ENCODE data around the gene ATP5F1C. TPM values are rescaled to one million over a fixed set of nuclear protein-coding genes. Genes with fewer than 3 reads are reported as not detected.

The ATP5F1C gene
- total and polyA plus RNA-seq, 10 of the 15 experiments (the other 5 are each of a cell fraction or from before 2014, with no cell fraction given) = 307 to 978 (median 454) TPM

DNA sequence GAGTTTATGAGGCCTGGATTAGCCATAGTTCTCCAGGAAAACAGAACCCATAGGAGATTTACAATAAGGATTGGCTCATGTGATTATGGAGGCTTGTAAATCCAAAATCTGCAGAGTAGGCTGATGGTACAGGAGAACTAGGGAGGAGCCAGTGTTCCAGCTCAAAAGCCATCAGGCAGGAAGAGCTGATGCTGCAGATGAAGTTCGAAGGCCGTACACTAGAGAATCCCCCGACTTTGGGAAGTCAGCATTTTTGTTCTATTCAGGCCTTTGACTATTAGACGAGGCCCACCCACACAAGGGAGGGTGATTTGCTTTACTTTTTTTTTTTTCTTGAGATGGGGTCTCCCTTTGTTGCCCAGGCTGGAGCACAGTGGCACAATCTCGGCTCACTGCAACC is 37.8 kb upstream of the ATP5F1C start (continued):
- TF ChIP-seq SPI1 (IDR thresholded peaks at IDR 0.05; ENCODE audit: borderline replicate concordance, insufficient read depth, low read depth, low read length) (no peak), TCF3 (IDR thresholded peaks at IDR 0.05; ENCODE audit: borderline replicate concordance, insufficient read depth, low read depth, low read length) (no peak), BHLHE40 (IDR thresholded peaks at IDR 0.05; ENCODE audit: borderline replicate concordance in 1 of 2, low read depth in 2 of 2, low read length in 1 of 2) (no peak), JUND (IDR thresholded peaks at IDR 0.05; ENCODE audit: low read depth, low read length) (no peak)
- TF ChIP-seq, protein P1, sequence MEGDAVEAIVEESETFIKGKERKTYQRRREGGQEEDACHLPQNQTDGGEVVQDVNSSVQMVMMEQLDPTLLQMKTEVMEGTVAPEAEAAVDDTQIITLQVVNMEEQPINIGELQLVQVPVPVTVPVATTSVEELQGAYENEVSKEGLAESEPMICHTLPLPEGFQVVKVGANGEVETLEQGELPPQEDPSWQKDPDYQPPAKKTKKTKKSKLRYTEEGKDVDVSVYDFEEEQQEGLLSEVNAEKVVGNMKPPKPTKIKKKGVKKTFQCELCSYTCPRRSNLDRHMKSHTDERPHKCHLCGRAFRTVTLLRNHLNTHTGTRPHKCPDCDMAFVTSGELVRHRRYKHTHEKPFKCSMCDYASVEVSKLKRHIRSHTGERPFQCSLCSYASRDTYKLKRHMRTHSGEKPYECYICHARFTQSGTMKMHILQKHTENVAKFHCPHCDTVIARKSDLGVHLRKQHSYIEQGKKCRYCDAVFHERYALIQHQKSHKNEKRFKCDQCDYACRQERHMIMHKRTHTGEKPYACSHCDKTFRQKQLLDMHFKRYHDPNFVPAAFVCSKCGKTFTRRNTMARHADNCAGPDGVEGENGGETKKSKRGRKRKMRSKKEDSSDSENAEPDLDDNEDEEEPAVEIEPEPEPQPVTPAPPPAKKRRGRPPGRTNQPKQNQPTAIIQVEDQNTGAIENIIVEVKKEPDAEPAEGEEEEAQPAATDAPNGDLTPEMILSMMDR (IDR thresholded peaks at IDR 0.05 in 2 of 3, conservative IDR thresholded peaks at IDR 0.05 in 1 of 3; ENCODE audit: control insufficient read depth in 2 of 3, extremely low read depth in 1 of 3, insufficient read depth in 1 of 3, low read depth in 3 of 3, low read length in 3 of 3) = no peak

DNA sequence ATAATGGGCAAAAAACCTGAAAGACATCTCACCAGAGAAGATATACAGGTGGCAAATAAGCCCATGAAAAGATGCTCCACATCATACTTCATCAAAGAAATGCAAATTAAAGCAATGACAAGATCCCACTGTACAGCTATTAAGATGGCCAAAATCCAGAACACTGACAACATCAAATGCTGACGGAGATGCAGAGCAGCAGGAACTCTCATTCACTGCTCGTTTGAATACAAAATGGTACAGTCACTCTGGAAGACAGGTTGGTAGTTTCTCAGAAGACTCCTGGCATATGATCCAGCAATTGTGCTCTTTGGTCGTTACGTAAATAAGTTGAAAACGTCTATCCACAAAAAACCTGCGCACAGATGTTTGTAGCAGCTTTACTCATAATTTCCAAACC is 35.7 kb upstream of the ATP5F1C start:
- ATAC-seq (no peak), DNase-seq (ENCODE audit: low read depth, low spot score) (no peak), FAIRE-seq (no peak)
- ChIA-PET POLR2A (interaction anchor here (0.5 kb wide), 1 partner anchor 1964 kb away, joined by 3 read pairs; no protein-coding TSS in a partner anchor), RAD21 (ENCODE audit: unreplicated experiment) (no interaction called here), CTCF (interaction anchor here (1.0 to 1.3 kb wide), 2 partner anchors 10 to 66 kb away, joined by 3 read pairs; no protein-coding TSS in a partner anchor), SMC1A (ENCODE audit: uncharacterized antibody, unreplicated experiment) (interaction anchor here (1.4 kb wide), 1 partner anchor 227 kb away, joined by 3 read pairs; no protein-coding TSS in a partner anchor)
- no peaks in the 10 kb centered on the region for H4K20me1 ChIP-seq (ENCODE audit: control insufficient read depth, insufficient read depth)
- no peaks in the 10 kb centered on the region for H3K27me3 ChIP-seq (replicated peaks in 1 of 2; ENCODE audit: control insufficient read depth in 2 of 2, insufficient read depth in 2 of 2, low read length in 1 of 2)
- no peak overlapping the region for H3K4me3 ChIP-seq
- H3K27ac ChIP-seq (ENCODE audit: control insufficient read depth, insufficient read depth) = no peak overlapping the region
- WGBS (ENCODE audit: insufficient coverage, insufficient replicate concordance, low lambda C conversion rate, missing lambda C conversion rate) = 98% methylated on average over 6 of the region's 6 CpGs
- H3K36me3 ChIP-seq (ENCODE audit: control insufficient read depth in 2 of 2, insufficient read depth in 2 of 2, low read length in 1 of 2) = peaks cover 0 to 11% of the 10 kb centered on the region in 2 experiments; a peak in 2 of 4 replicates
- no peaks in the 10 kb centered on the region for H3K79me2 ChIP-seq (ENCODE audit: control insufficient read depth, insufficient read depth, low read length)
- no peak overlapping the region for H2AFZ ChIP-seq (ENCODE audit: control insufficient read depth, low read depth, low read length)
- no TSS peak for BruUV-seq (replicated peaks)
- no peaks in the 10 kb centered on the region for H3K9me3 ChIP-seq (replicated peaks; ENCODE audit: control insufficient read depth, insufficient read depth, low read length)
- in situ Hi-C loops (cut with MboI) (no loop called here), intact Hi-C loops (cut with micrococcal nuclease; ENCODE audit: unreplicated experiment) (loop anchor here (10.0 kb wide), 1 partner anchor 1553 kb away; no protein-coding TSS in a partner anchor)
- H3K9ac ChIP-seq (ENCODE audit: control insufficient read depth, insufficient read depth, low read length) = no peak overlapping the region
- H3K4me2 ChIP-seq (ENCODE audit: control insufficient read depth, insufficient read depth) = no peak overlapping the region
- H3K4me1 ChIP-seq (ENCODE audit: control insufficient read depth, insufficient read depth, low read length) = no peaks in the 10 kb centered on the region
- TF ChIP-seq E4F1 (IDR thresholded peaks at IDR 0.05; ENCODE audit: borderline replicate concordance, partially characterized antibody) = no peak
- TF ChIP-seq BACH1 (IDR thresholded peaks at IDR 0.05; ENCODE audit: borderline replicate concordance) = no peak
- no peak for TF ChIP-seq ZNF274 (IDR thresholded peaks at IDR 0.05; ENCODE audit: insufficient read depth, insufficient read length)
- no peak for TF ChIP-seq CHD4 (IDR thresholded peaks at IDR 0.05)
- TF ChIP-seq ZBED1 (IDR thresholded peaks at IDR 0.05; ENCODE audit: borderline replicate concordance) = no peak
- no peak for TF ChIP-seq PAX8 (IDR thresholded peaks at IDR 0.05)
- TF ChIP-seq ZBTB4 (CRISPR knock-in tag; IDR thresholded peaks at IDR 0.05) = no peak
- no peak for TF ChIP-seq SIN3A (IDR thresholded peaks at IDR 0.05; ENCODE audit: low read depth, low read length)
- no peak for TF ChIP-seq RELA (IDR thresholded peaks at IDR 0.05; ENCODE audit: borderline replicate concordance, partially characterized antibody)
- no peak for TF ChIP-seq CBFB (IDR thresholded peaks at IDR 0.05; ENCODE audit: low read depth)
